Neural cell (in vitro differentiated cells): ENCODE data around the gene VPS37C. TPM values are rescaled to one million over a fixed set of nuclear protein-coding genes. Genes with fewer than 3 reads are reported as not detected.

Source experiments
- H2AFZ ChIP-seq: fragments of 200-600, 300-800 bp; sonication (generic), shearing (Covaris generic); 2 replicates; pipeline ENCODE4 v1.6.0; 2014; ENCODE audit warnings: low read depth, mild to moderate bottlenecking, antibody characterized with exemption, low read length, moderate library complexity
- H3F3A ChIP-seq: fragments of 200-600 bp; shearing (Covaris generic); 2 replicates; pipeline ENCODE4 v1.6.1; 2016; ENCODE audit warnings: mild to moderate bottlenecking, moderate library complexity, mixed read lengths, antibody characterized with exemption, low read length; ENCODE audit not compliant: insufficient read depth, poor library complexity, severe bottlenecking
- H3K27ac ChIP-seq: fragments of 200-600, 300-800 bp; sonication (generic), shearing (Covaris generic); 2 replicates; pipeline ENCODE4 v1.5.1; 2014; ENCODE audit warnings: mild to moderate bottlenecking, low read length, moderate library complexity
- H3K27me3 ChIP-seq: fragments of 300-800, 200-600 bp; sonication (generic), shearing (Covaris generic); 2 replicates; pipeline ENCODE4 v1.6.0; 2014; ENCODE audit warnings: mild to moderate bottlenecking, low read depth, low read length, moderate library complexity; ENCODE audit not compliant: insufficient read depth
- H3K36me3 ChIP-seq: fragments of 300-800, 200-600 bp; sonication (generic), shearing (Covaris generic); 2 replicates; pipeline ENCODE4 v1.5.1; 2014; ENCODE audit warnings: mild to moderate bottlenecking, antibody characterized with exemption, low read length, moderate library complexity; ENCODE audit not compliant: insufficient read depth
- H3K4me2 ChIP-seq: fragments of 300-800, 200-600 bp; sonication (generic), shearing (Covaris generic); 2 replicates; pipeline ENCODE4 v1.6.0; 2014; ENCODE audit warnings: mild to moderate bottlenecking, low read length
- H3K4me3 ChIP-seq: fragments of 300-800, 200-600 bp; sonication (generic), shearing (Covaris generic); 2 replicates; pipeline ENCODE4 v1.5.1; 2014; ENCODE audit warnings: mild to moderate bottlenecking, low read length, moderate library complexity
- H3K79me2 ChIP-seq: fragments of 200-600 bp; shearing (Covaris generic); replicated peaks from 2 replicates; pipeline ENCODE4 v1.6.0; 2014; ENCODE audit warnings: mild to moderate bottlenecking, low read length, moderate library complexity; ENCODE audit not compliant: insufficient read depth
- H3K9ac ChIP-seq: fragments of 300-800, 200-600 bp; sonication (generic), shearing (Covaris generic); 2 replicates; pipeline ENCODE4 v1.6.1; 2016; ENCODE audit warnings: mild to moderate bottlenecking, low read length, mixed read lengths
- H3K9me2 ChIP-seq: fragments of 200-600 bp; shearing (Covaris generic); 2 replicates; pipeline ENCODE4 v1.6.1; 2016; ENCODE audit warnings: mild to moderate bottlenecking, low read length, mixed read lengths; ENCODE audit not compliant: insufficient read depth
- H3K9me3 ChIP-seq: fragments of 200-600, 300-800 bp; sonication (generic), shearing (Covaris generic); 2 replicates; pipeline ENCODE4 v1.6.1; 2016; ENCODE audit warnings: mild to moderate bottlenecking, mixed run types, low read length, moderate library complexity, mixed read lengths
- H4K20me1 ChIP-seq: fragments of 200-600 bp; shearing (Covaris generic); 2 replicates; pipeline ENCODE4 v1.6.1; 2016; ENCODE audit warnings: mild to moderate bottlenecking, mixed run types; ENCODE audit not compliant: insufficient read depth
- EP300 ChIP-seq: fragments of 450-650 bp; conservative IDR thresholded peaks from 2 replicates; pipeline ENCODE4 v1.6.1; 2014; ENCODE audit warnings: antibody characterized with exemption, mild to moderate bottlenecking, moderate library complexity; ENCODE audit not compliant: poor library complexity, severe bottlenecking
- EZH2 ChIP-seq: fragments of 200-600, 300-800 bp; shearing (Covaris generic), sonication (generic); IDR thresholded peaks from 2 replicates; pipeline ENCODE4 v1.6.1; 2014; ENCODE audit warnings: antibody characterized with exemption, low read length, borderline replicate concordance, mild to moderate bottlenecking; ENCODE audit not compliant: insufficient read depth, poor library complexity, severe bottlenecking
- MXI1 ChIP-seq: fragments of 450-650 bp; conservative IDR thresholded peaks from 2 replicates; pipeline ENCODE4 v1.6.1; 2014; ENCODE audit warnings: antibody characterized with exemption, mild to moderate bottlenecking; ENCODE audit not compliant: poor library complexity, severe bottlenecking
- POLR2AphosphoS5 ChIP-seq: IDR thresholded peaks from 2 replicates; pipeline ENCODE4 v1.6.1; 2012
- RAD21 ChIP-seq: fragments of 450-650 bp; conservative IDR thresholded peaks from 2 replicates; pipeline ENCODE4 v1.6.1; 2014; ENCODE audit warnings: antibody characterized with exemption, mild to moderate bottlenecking, moderate library complexity
- SMC3 ChIP-seq: fragments of 450-650 bp; conservative IDR thresholded peaks from 2 replicates; pipeline ENCODE4 v1.6.1; 2014; ENCODE audit warnings: antibody characterized with exemption, mild to moderate bottlenecking, moderate library complexity; ENCODE audit not compliant: poor library complexity
- TAF1 ChIP-seq: IDR thresholded peaks from 2 replicates; pipeline ENCODE4 v1.6.1; 2012; ENCODE audit warnings: low read depth
- polyA plus RNA-seq: library from polyadenylated mRNA; depleted of rRNA; stranded (reverse); fragments of >200 nt; gene quantifications from 2 replicates; pipeline ENCODE4 v1.2.3, GENCODE V29; 2014
- TF ChIP-seq, protein P1 (sequence below): IDR thresholded peaks from 2 replicates; pipeline ENCODE4 v1.6.1; 2012; ENCODE audit warnings: borderline replicate concordance
- TF ChIP-seq, protein P2 (sequence below): fragments of 450-650 bp; IDR thresholded peaks from 2 replicates; pipeline ENCODE4 v1.5.1; 2014; ENCODE audit warnings: antibody characterized with exemption, mild to moderate bottlenecking, moderate library complexity; ENCODE audit not compliant: poor library complexity, severe bottlenecking

Gene VPS37C
- polyA plus RNA-seq, 1 donor from 2014 or later = 7.3 TPM

DNA sequence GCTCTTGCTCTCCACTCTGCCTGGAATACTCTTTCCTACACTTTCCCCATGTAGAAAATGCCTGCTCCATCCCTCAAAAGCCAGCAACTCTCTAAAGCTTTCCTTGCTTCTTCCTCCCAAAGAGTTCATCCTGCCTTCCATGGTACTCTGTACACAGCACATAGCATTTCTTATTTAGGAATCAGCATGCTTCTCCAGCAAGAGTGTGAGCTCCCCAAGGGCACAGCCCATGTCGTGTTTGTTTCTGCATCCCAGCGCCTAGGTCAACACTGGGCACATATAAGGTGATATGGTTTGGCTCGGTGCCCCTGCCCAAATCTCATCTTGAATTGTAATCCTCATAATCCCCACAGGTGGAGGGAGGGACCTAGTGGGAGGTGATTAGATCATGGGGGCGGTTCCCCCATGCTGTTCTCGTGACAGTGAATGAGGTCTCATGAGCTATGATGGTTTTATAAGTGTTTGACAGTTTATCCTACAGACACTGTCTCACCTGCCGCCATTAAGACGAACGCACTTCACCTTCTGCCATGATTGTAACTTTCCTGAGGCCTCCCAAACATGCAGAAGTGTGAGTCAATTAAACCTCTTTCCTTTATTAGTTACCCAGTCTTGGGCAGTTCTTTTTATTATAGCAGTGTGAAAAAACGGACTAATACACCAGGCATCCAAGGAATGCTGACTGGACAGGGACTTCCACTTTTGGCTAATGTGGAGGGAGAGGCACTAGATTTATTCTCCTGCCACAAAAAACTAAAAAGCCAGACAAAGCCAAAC lies 8.2 kb downstream of the VPS37C start:
- Histone ChIP-seq H3K36me3 (no peaks in the 10 kb centered on the region), H3K9me2 (no peaks in the 10 kb centered on the region), H3K79me2 (peaks cover 33% of the 10 kb centered on the region), H4K20me1 (no peaks in the 10 kb centered on the region), H3K9me3 (peaks cover 5% of the 10 kb centered on the region), H3K27me3 (no peaks in the 10 kb centered on the region), H3K9ac (no peak overlapping the region), H3K4me3 (no peak overlapping the region), H3K27ac (no peak overlapping the region), H2AFZ (no peak overlapping the region), H3F3A (no peaks in the 10 kb centered on the region), H3K4me2 (no peak overlapping the region)
- TF ChIP-seq, protein P1, sequence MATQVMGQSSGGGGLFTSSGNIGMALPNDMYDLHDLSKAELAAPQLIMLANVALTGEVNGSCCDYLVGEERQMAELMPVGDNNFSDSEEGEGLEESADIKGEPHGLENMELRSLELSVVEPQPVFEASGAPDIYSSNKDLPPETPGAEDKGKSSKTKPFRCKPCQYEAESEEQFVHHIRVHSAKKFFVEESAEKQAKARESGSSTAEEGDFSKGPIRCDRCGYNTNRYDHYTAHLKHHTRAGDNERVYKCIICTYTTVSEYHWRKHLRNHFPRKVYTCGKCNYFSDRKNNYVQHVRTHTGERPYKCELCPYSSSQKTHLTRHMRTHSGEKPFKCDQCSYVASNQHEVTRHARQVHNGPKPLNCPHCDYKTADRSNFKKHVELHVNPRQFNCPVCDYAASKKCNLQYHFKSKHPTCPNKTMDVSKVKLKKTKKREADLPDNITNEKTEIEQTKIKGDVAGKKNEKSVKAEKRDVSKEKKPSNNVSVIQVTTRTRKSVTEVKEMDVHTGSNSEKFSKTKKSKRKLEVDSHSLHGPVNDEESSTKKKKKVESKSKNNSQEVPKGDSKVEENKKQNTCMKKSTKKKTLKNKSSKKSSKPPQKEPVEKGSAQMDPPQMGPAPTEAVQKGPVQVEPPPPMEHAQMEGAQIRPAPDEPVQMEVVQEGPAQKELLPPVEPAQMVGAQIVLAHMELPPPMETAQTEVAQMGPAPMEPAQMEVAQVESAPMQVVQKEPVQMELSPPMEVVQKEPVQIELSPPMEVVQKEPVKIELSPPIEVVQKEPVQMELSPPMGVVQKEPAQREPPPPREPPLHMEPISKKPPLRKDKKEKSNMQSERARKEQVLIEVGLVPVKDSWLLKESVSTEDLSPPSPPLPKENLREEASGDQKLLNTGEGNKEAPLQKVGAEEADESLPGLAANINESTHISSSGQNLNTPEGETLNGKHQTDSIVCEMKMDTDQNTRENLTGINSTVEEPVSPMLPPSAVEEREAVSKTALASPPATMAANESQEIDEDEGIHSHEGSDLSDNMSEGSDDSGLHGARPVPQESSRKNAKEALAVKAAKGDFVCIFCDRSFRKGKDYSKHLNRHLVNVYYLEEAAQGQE = no peak
- TF ChIP-seq RAD21 (no peak), SMC3 (no peak), EZH2 (no peak)
- TF ChIP-seq, protein P2, sequence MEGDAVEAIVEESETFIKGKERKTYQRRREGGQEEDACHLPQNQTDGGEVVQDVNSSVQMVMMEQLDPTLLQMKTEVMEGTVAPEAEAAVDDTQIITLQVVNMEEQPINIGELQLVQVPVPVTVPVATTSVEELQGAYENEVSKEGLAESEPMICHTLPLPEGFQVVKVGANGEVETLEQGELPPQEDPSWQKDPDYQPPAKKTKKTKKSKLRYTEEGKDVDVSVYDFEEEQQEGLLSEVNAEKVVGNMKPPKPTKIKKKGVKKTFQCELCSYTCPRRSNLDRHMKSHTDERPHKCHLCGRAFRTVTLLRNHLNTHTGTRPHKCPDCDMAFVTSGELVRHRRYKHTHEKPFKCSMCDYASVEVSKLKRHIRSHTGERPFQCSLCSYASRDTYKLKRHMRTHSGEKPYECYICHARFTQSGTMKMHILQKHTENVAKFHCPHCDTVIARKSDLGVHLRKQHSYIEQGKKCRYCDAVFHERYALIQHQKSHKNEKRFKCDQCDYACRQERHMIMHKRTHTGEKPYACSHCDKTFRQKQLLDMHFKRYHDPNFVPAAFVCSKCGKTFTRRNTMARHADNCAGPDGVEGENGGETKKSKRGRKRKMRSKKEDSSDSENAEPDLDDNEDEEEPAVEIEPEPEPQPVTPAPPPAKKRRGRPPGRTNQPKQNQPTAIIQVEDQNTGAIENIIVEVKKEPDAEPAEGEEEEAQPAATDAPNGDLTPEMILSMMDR = no peak

DNA sequence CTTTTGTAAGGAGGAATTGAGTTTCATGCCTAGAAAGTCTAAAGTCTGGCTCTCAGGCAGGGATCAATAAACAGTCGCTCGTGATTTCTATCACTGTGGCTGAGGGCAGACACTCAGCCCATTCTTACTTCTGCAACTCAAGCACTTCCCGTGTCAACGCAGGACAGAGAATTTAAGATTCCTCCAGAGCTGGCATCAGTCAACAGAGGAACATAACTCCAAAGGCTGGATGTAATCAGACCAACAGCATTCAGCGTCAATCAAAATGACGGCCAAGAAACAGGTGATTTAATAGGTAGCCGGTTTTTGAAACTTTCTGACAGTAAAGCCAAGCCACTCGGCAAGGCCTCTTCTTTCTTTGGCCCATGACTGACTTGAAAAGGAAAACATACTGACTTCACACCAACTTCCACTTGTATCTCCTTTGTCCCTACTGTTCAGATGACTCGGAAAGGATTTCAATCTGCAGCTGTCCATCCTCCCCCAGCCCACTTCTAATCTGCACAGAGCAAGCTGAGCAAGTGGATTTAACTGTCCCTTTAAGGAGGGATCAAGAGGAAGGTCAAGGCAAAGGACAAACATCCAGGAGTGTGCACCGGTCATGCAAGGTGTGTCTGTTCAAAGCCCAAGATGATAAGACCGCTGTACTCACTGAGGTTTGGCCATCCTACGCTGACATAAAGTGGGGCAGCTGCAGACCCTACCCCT lies 9.5 kb downstream of the VPS37C start:
- Histone ChIP-seq H3K36me3 (no peaks in the 10 kb centered on the region), H3K4me3 (no peak overlapping the region), H4K20me1 (no peaks in the 10 kb centered on the region), H3K27ac (no peak overlapping the region), H2AFZ (no peak overlapping the region), H3K9me3 (peaks cover 5% of the 10 kb centered on the region), H3K9ac (no peak overlapping the region), H3K79me2 (peaks cover 30% of the 10 kb centered on the region), H3K27me3 (no peaks in the 10 kb centered on the region), H3K9me2 (no peaks in the 10 kb centered on the region), H3F3A (no peaks in the 10 kb centered on the region), H3K4me2 (no peak overlapping the region)
- TF ChIP-seq POLR2AphosphoS5 (no peak), EZH2 (no peak), MXI1 (no peak), EP300 (no peak), RAD21 (no peak), TAF1 (no peak)
